ENCODE measurements around the gene NR3C2.

DNA sequence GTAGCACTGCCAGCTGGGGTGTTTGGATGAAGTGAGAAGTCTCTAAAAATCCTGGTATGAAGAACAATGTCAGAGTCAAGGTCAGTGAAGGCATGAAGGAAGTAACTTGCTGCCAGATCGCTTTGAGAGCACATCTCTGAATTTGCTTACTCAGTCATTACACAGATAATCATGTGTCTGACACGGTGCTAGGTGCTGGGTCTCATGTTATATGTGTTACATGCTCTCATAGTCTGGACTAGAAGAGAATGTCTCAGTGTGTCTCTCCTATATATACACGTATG is 372.4 kb downstream of the NR3C2 start:
- TF ChIP-seq ZNF8 (CRISPR knock-in tag; IDR thresholded peaks at IDR 0.05) (no peak), ZFP30 (CRISPR knock-in tag; IDR thresholded peaks at IDR 0.05) (no peak), TOX (CRISPR knock-in tag; IDR thresholded peaks at IDR 0.05; ENCODE audit: borderline replicate concordance) (no peak), ARNTL (CRISPR knock-in tag; IDR thresholded peaks at IDR 0.05; ENCODE audit: borderline replicate concordance, low read depth) (no peak), PPARA (CRISPR knock-in tag; IDR thresholded peaks at IDR 0.05; ENCODE audit: borderline replicate concordance) (no peak), ZFP3 (CRISPR knock-in tag; IDR thresholded peaks at IDR 0.05) (no peak)
